GM10847 (cell line): ENCODE data around the gene PREX1.

ENCODE experiments used
- POLR2A ChIP-seq: IDR thresholded peaks from 2 replicates; pipeline ENCODE4 v1.6.1; 2011; ENCODE audit not compliant: insufficient read length; ENCODE audit errors: extremely low read depth

The PREX1 gene

GRCh38 chr20:48745330-48745729 lies 82.5 kb downstream of the PREX1 start:
- TF ChIP-seq POLR2A = no peak

- no peak for TF ChIP-seq POLR2A
Measured at GRCh38 chr20:48744515-48744914, 83.3 kb downstream of the PREX1 start.

DNA sequence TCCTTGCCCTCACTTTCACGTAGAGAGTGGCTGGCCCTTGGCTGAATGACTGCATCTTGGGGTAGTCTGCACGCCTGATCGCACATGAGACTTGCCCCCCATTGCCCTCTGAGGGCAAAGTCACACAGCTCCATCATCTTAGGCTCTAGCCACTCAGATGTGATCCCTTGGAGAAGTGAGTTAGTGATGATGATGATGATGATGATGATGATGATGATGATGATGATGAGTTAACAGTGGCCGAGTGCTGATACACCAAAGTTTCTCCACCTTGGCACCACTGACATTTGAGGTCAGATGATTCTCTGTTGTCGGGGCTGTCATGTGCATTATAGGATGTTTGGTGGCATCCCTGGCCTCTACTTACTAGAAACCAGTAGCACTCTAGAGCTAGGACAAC lies 84.0 kb downstream of the PREX1 start:
- TF ChIP-seq POLR2A = no peak

- no peak for TF ChIP-seq POLR2A
Measured at GRCh38 chr20:48742912-48743680, 84.7 kb downstream of the PREX1 start.

- TF ChIP-seq POLR2A = no peak
Measured at GRCh38 chr20:48742233-48742632, 85.6 kb downstream of the PREX1 start.

GRCh38 chr20:48741669-48742068 lies 86.1 kb downstream of the PREX1 start:
- TF ChIP-seq POLR2A = no peak

DNA sequence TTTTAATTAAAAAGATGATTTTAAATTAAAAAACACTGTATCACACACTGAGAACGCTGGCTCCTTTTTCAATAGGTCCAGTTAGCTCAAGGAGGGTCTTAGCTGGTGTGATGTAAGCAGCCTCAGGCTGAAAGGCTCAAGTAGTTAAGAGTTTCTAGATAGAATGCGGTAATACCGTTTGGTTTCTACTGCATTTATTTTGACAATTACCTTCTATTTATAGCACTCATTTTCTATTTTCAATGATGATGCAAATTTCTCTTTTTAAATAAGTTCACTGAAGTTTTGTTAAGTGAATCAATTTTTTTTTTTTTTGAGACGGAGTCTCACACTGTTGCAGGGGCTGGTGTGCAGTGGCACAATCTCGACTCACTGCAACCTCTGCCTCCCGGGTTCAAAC lies 87.1 kb downstream of the PREX1 start:
- TF ChIP-seq POLR2A = no peak

DNA sequence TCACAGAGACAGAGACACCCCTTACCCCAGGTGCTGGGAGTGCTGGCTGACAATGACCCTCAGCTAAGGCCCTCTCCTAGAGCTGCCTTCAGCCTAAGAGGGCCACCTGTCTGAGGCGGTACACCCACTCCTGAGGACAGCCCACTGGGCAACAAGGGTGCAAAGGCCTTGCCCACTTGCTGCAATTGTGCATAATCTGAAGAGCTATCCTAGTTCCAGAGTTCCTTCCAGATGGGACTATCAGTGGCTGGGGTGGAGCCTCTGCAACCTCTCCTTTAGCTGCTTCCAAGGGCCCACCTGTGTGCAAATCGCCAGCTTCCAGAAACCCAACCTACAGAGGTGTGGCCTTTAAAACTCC lies 87.5 kb downstream of the PREX1 start:
- no peak for TF ChIP-seq POLR2A

DNA sequence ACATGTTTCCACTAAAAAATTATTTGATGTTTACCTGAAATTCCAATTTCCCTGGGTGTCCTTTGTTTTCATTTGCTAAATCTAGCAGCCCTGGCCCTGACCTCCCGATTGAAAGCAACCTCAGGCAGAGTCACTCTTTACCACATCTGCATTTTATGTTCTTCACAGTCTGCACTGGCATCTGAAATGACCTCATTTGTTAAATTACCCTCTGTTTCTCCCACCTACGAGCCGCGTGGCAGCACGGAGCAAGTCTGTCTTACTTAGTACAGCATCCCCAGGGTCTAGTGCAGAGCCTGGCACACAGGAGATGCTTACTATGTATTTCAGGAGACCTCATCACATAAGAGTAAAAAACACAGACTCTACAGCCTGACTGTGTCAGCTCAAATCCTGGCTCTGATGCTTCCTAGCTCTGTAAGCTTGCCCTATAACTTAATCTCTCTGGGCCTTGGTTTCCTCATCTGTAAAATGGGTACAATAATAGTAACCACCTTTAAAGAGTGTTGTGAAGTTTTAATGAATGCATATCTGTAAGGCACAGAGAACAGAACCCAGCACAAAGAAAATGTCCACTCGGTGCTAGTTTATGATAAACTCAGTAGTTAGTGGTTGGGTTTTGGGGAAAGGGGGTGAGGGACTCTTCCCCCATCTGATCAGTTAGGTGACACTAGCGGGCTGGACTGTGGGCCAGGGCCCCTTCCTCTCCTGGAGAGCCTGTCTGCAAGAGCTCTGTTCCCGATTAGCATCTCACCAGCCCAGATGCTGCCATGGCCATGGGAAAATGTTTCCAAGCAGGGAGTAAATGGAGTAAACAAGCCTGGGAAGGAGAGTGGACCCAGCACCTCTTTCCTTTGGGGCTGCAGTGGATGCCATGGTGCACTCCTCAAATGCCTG lies 88.2 kb downstream of the PREX1 start:
- TF ChIP-seq POLR2A = no peak

DNA sequence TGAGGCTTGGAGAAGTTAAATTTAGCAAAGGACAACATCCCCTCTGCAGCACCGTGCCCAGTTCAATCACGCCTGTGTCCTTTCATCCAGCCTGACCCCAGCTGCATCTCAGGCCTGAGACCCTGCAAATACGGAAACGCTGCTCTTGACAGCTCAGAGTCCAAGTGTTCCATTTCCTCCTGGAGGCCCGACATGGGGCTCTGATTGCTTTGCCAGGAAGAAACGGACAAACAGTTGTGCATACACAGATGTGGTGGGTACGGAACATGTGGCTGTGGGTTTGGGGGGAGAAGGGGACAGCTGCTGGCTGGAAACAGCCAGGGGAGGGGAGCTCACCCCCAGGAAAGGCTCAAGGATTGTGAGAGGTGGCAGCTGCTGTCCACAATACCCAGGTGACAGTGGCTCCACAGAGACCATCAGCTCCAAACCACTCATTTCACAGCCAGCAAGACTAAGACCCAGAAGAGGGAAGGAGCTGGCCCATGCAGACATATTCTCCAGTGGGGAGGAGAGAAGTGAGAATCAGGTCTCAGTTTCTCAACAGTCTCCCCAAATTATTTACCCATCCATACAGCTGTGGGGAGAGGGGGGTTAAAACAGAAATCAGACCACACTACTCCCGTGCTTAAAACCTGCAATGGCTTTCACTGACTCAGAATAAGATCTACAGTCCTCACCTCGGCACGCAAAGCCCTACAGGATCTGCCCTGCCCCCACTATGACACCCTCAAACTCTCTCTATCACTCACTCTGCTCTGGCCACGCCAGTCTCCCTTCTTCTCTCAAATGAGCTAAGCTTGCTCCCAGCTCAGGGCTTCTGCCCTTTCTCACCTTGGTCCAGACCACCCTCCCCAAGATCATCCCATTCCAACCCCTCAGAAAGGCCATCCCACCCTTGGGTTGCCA lies 89.1 kb downstream of the PREX1 start:
- peak; percentile 12 for TF ChIP-seq POLR2A

DNA sequence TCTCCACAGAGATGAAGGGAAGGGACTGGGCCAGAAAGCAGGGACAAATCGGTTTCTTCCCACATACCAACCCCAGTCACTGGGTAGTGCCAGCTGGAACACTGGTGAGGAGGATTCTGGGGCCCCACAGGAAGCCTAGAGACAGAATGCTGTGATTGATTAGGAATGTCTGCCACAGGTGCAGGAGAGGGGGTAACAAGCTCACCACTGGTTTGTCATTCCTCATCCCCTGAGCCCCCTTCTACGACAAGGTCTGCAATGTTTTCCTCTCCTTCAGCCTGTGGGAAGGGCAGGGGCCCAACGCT lies 89.8 kb downstream of the PREX1 start:
- TF ChIP-seq POLR2A = no peak

DNA sequence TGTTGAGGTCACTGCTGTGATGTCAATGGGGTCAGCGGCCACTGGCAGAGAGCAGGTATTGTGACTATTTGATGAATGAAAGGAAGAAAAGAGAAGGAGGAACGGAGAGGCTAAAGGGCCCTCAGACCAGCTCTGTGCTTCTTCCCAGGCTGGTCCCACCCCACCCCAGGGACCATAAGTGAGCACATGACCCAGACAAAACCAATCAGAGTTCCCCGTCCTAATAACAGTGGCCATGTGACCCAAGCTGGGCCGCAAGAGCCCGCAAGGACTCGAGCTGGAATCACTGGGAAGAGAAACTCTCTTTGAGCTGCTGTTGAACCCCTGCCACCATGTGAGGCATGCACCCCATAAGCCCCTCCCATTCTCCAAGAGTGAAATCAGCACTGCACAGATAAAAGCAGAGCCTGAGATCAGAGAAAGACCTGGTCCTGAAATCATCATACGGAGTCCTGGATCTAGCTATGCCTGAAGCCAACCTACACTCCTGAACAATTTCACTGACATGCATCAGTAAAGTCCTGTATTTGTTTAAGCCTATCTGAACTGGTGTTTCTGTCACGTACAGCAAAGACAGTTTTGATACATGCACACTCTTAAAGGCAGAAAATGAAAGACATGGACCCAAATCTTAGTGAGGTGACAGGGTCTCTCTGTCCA lies 90.2 kb downstream of the PREX1 start:
- no peak for TF ChIP-seq POLR2A

- TF ChIP-seq POLR2A = no peak
Measured at GRCh38 chr20:48736636-48737035, 91.2 kb downstream of the PREX1 start.

DNA sequence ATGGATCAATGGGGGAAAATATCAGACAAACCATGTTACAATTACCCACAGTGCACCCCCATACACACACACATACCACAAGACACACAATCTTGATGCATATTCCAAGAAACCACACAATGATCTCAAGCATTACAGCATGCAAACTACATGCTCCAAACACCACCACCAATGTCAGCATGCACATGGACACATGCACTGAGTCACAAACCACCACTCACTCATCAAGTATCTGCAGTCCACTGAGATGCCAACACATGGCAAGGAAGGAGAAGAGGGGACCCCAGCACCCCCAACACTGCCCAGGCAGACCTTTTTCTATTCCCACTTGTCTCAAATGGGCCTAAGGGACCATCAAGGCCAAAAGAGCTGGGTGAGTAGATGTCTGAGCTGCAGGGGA lies 91.6 kb downstream of the PREX1 start:
- no peak for TF ChIP-seq POLR2A

DNA sequence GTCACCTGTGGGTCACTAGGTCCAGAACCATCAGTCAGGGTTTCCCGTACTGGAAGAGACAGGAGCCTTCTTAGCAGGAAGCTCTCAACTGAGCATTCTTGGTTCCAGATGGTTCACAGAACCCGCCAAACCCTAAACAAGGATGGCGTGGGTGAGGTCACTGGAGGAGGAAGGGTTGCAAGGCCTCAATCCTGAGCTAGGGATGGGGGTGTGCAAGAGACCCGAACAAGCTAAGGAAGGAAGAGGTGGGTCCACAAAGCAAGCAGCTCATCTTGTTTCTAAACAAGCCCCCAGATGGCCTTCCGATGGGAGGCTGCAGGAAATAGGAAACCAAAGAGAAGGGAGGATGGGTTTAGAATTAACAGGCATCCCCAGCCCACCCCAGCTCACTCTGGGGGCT lies 92.7 kb downstream of the PREX1 start:
- no peak for TF ChIP-seq POLR2A
